GM23338 (cell line): ENCODE results near the gene SLC8A1. TPM values are rescaled to one million over a fixed set of nuclear protein-coding genes. Genes with fewer than 3 reads are reported as not detected.

Experiments
- ATAC-seq: fragments of 200-7000 bp; cut with Tn5 transposase; 3 replicates; pipeline ENCODE4 v1.9.1; 2020
- DNase-seq: peaks from one replicate; pipeline ENCODE4 v3.0.0-alpha.2; 2015; ENCODE audit warnings: low spot score
- H2AFZ ChIP-seq: fragments of 200-600 bp; sonication (generic); 2 replicates; pipeline ENCODE4 v1.8.0; 2016; ENCODE audit warnings: antibody characterized with exemption, mild to moderate bottlenecking, moderate library complexity
- H3F3A ChIP-seq: fragments of 200-600 bp; sonication (generic); replicated peaks from 2 replicates; pipeline ENCODE4 v1.8.0; 2017; ENCODE audit warnings: antibody characterized with exemption, mixed run types, low read depth
- H3K27ac ChIP-seq: fragments of 200-600 bp; sonication (generic); 2 replicates; pipeline ENCODE4 v1.6.1; 2016; ENCODE audit warnings: low read depth
- H3K27me3 ChIP-seq: fragments of 200-600 bp; sonication (generic); 2 replicates; pipeline ENCODE4 v1.8.0; 2016; ENCODE audit warnings: mild to moderate bottlenecking, mixed run types, moderate library complexity; ENCODE audit not compliant: insufficient read depth
- H3K36me3 ChIP-seq: fragments of 200-600 bp; sonication (generic); 2 replicates; pipeline ENCODE4 v1.8.0; 2016; ENCODE audit warnings: mild to moderate bottlenecking; ENCODE audit not compliant: insufficient read depth
- H3K4me1 ChIP-seq: fragments of 200-600 bp; sonication (generic); 2 replicates; pipeline ENCODE4 v1.8.0; 2016; ENCODE audit warnings: mild to moderate bottlenecking, moderate library complexity; ENCODE audit not compliant: insufficient read depth
- H3K4me2 ChIP-seq: fragments of 200-600 bp; sonication (generic); 2 replicates; pipeline ENCODE4 v1.7.1; 2017; ENCODE audit warnings: mixed run types
- H3K4me3 ChIP-seq: fragments of 200-600 bp; sonication (generic); 2 replicates; pipeline ENCODE4 v1.6.1; 2016; ENCODE audit warnings: mixed run types
- H3K79me2 ChIP-seq: fragments of 200-600 bp; sonication (generic); replicated peaks from 2 replicates; pipeline ENCODE4 v1.8.0; 2017; ENCODE audit warnings: mild to moderate bottlenecking; ENCODE audit not compliant: insufficient read depth
- H3K9me2 ChIP-seq: fragments of 200-600 bp; sonication (generic); 2 replicates; pipeline ENCODE4 v1.8.0; 2017; ENCODE audit not compliant: insufficient read depth
- H4K20me1 ChIP-seq: fragments of 200-600 bp; sonication (generic); replicated peaks from 2 replicates; pipeline ENCODE4 v1.8.0; 2017; ENCODE audit warnings: mild to moderate bottlenecking; ENCODE audit not compliant: insufficient read depth
- H3K27ac Mint-ChIP-seq: 2 replicates; pipeline ENCODE4 v1.8.0; 2020; ENCODE audit warnings: inconsistent platforms, mild to moderate bottlenecking, moderate library complexity, mixed read lengths
- H3K27me3 Mint-ChIP-seq: 3 replicates; pipeline ENCODE4 v1.8.0; 2022; ENCODE audit warnings: low read depth, mild to moderate bottlenecking, moderate library complexity, mixed read lengths, inconsistent platforms; ENCODE audit not compliant: insufficient read depth, poor library complexity
- H3K36me3 Mint-ChIP-seq: 3 replicates; pipeline ENCODE4 v1.8.0; 2021; ENCODE audit warnings: low read depth, mild to moderate bottlenecking, inconsistent platforms, moderate library complexity, mixed read lengths
- H3K4me1 Mint-ChIP-seq: 3 replicates; pipeline ENCODE4 v1.8.0; 2020; ENCODE audit warnings: mild to moderate bottlenecking, inconsistent platforms, mixed read lengths
- H3K4me3 Mint-ChIP-seq: 3 replicates; pipeline ENCODE4 v1.8.0; 2021; ENCODE audit warnings: moderate library complexity, mild to moderate bottlenecking, inconsistent platforms, mixed read lengths
- H3K9me3 Mint-ChIP-seq: 3 replicates; pipeline ENCODE4 v1.8.0; 2020; ENCODE audit warnings: moderate library complexity, mild to moderate bottlenecking, inconsistent platforms, mixed read lengths
- CTCF ChIP-seq, 2 experiments: fragments of 200-600 bp in 1 of 2; sonication (generic) in 1 of 2; conservative IDR thresholded peaks; 2 replicates each; pipeline versions ENCODE4 v1.5.1 to v1.6.1; 2016 to 2017; ENCODE audit warnings: antibody characterized with exemption in 2 of 2, low read depth in 2 of 2, mild to moderate bottlenecking in 2 of 2, moderate library complexity in 1 of 2
- EZH2 ChIP-seq: fragments of 200-600 bp; sonication (generic); IDR thresholded peaks from one replicate; pipeline ENCODE4 v1.8.0; 2017; ENCODE audit warnings: antibody characterized with exemption, mild to moderate bottlenecking, low read depth; ENCODE audit not compliant: unreplicated experiment
- EZH2phosphoT487 ChIP-seq: fragments of 200-600 bp; sonication (generic); IDR thresholded peaks from one replicate; pipeline ENCODE4 v1.8.1; 2018; ENCODE audit warnings: antibody characterized with exemption; ENCODE audit not compliant: unreplicated experiment
- JUNB ChIP-seq: IDR thresholded peaks from one replicate; pipeline ENCODE4 v1.6.1; 2016; ENCODE audit warnings: antibody characterized with exemption; ENCODE audit not compliant: unreplicated experiment
- POLR2AphosphoS5 ChIP-seq: IDR thresholded peaks from 2 replicates; pipeline ENCODE4 v1.6.1; 2016; ENCODE audit warnings: antibody characterized with exemption, low read depth
- STAT1 ChIP-seq: IDR thresholded peaks from one replicate; pipeline ENCODE4 v1.6.1; 2016; ENCODE audit warnings: antibody characterized with exemption; ENCODE audit not compliant: unreplicated experiment
- ZNF331 ChIP-seq: fragments of 250-450 bp; sonication (Bioruptor Pico); IDR thresholded peaks from 2 replicates; pipeline ENCODE4 v1.5.0; 2020; ENCODE audit warnings: low read depth, mild to moderate bottlenecking, moderate library complexity
- polyA plus RNA-seq: library from polyadenylated mRNA; unstranded; fragments of >200 nt; fragmentation: Nextera tagmentation; extraction: Ambion mirVana; gene quantifications from 2 replicates; pipeline ENCODE4 v1.2.1, GENCODE V29; 2016
- total RNA-seq: library from RNA; depleted of rRNA; stranded (reverse); fragments of >200 nt; shearing (Covaris generic); gene quantifications from 2 replicates; pipeline ENCODE4 v1.2.3, GENCODE V29; 2014

The SLC8A1 gene
- total and polyA plus RNA-seq, 2 experiments from 2014 or later = 2.5 to 3.3 TPM

DNA sequence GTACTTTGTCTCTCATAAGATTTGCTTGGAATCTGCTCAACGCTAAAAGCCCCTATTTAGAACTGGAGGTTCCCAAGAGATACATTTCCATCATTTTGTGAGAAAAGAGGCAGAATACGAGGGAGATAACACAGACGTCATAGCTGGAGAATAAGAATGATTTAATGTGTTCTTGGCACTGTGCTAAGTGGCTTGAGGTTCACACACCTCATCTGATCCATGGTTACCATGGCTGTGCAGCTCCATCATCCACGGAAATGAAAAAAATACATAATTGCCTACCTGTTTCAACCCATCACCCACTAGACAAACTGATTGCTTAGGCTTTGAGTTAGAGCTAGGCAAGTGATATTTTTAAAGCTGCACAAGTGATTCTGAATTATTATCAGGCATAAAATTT, 227.6 kb downstream of the SLC8A1 start (continued):
- TF ChIP-seq CTCF (conservative IDR thresholded peaks at IDR 0.05; ENCODE audit: low read depth in 2 of 2) (no peak), JUNB (no peak)

GRCh38 chr2:40220177-40220925, 231.5 kb downstream of the SLC8A1 start:
- no peak overlapping the region for H3K27ac ChIP-seq
- no peak for ATAC-seq
- H3K4me1 ChIP-seq = peaks cover 10% of the 10 kb centered on the region; the same call in 1 of the 2 replicates
- no peak overlapping the region for H3K4me3 ChIP-seq
- Mint-ChIP-seq H3K27me3 (peaks cover 2% of the 10 kb centered on the region), H3K4me1 (peaks cover 17% of the 10 kb centered on the region; the same call in 2 of the 3 replicates), H3K27ac (no peak overlapping the region; the same call in 1 of the 2 replicates), H3K9me3 (peaks cover 26% of the 10 kb centered on the region; the same call in 2 of the 3 replicates), H3K36me3 (peaks cover 17% of the 10 kb centered on the region; the same call in 2 of the 3 replicates), H3K4me3 (no peak overlapping the region)
- no peak overlapping the region for H3K4me2 ChIP-seq
- H3K9me2 ChIP-seq = no peaks in the 10 kb centered on the region
- H3K27me3 ChIP-seq = no peaks in the 10 kb centered on the region
- no peaks in the 10 kb centered on the region for H3K79me2 ChIP-seq
- no peaks in the 10 kb centered on the region for H3K36me3 ChIP-seq
- no peak overlapping the region for H2AFZ ChIP-seq
- no peak for TF ChIP-seq CTCF (conservative IDR thresholded peaks at IDR 0.05; ENCODE audit: low read depth in 2 of 2)
- no peak for DNase-seq
- H3F3A ChIP-seq = no peaks in the 10 kb centered on the region
- H4K20me1 ChIP-seq = no peaks in the 10 kb centered on the region

GRCh38 chr2:40219141-40219540, 232.7 kb downstream of the SLC8A1 start:
- Histone ChIP-seq H3K4me2 (no peak overlapping the region), H3K79me2 (no peaks in the 10 kb centered on the region), H3K27ac (no peak overlapping the region), H4K20me1 (no peaks in the 10 kb centered on the region), H3F3A (no peaks in the 10 kb centered on the region), H2AFZ (no peak overlapping the region), H3K4me3 (no peak overlapping the region), H3K9me2 (no peaks in the 10 kb centered on the region), H3K36me3 (no peaks in the 10 kb centered on the region), H3K4me1 (peaks cover 4% of the 10 kb centered on the region; the same call in 1 of the 2 replicates), H3K27me3 (no peaks in the 10 kb centered on the region)
- no peak for DNase-seq
- peaks cover 17% of the 10 kb centered on the region; the same call in 2 of the 3 replicates for H3K36me3 Mint-ChIP-seq
- H3K4me1 Mint-ChIP-seq = peaks cover 15% of the 10 kb centered on the region; the same call in 2 of the 3 replicates
- H3K27me3 Mint-ChIP-seq = peaks cover 2% of the 10 kb centered on the region
- ATAC-seq = no peak
- H3K9me3 Mint-ChIP-seq = peaks cover 26% of the 10 kb centered on the region; the same call in 2 of the 3 replicates
- H3K27ac Mint-ChIP-seq = peak overlapping the region; percentile 67; the same call in 1 of the 2 replicates
- no peak overlapping the region for H3K4me3 Mint-ChIP-seq
- TF ChIP-seq EZH2phosphoT487 (no peak), ZNF331 (no peak), CTCF (conservative IDR thresholded peaks at IDR 0.05; ENCODE audit: low read depth in 2 of 2) (no peak), STAT1 (no peak), EZH2 (no peak), POLR2AphosphoS5 (no peak)
